Erythroblast (primary cell): ENCODE data around the gene CTPS2.

Experiments
- GATA1 ChIP-seq: IDR thresholded peaks from 2 replicates; pipeline ENCODE4 v1.6.1; 2011; ENCODE audit warnings: low read depth, mild to moderate bottlenecking, control low read depth, low read length, moderate library complexity
- POLR2A ChIP-seq: IDR thresholded peaks from 2 replicates; pipeline ENCODE4 v1.6.1; 2011; ENCODE audit warnings: mild to moderate bottlenecking, low read length

DNA sequence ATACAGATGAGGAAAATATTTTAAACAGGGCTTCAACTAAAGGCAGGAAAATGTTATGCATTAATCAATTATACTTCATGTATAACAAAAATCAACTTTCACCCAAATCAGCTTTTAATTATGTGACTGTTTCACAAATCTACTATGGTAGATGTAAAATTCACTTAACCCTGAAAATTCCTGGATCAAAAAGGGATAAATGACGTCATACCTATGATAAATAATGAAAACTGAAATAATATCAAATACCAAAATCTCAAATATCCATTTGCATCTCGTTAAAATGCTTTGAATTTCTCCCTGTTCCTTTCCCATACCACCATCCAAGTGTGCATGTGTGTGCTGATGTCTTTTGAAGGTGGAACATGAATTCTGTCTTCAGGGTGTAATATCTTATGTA is 51.0 kb downstream of the CTPS2 start:
- TF ChIP-seq POLR2A (no peak), GATA1 (no peak)
